ENCODE results near the gene ALDH1L1. TPM values are rescaled to one million over a fixed set of nuclear protein-coding genes. Genes with fewer than 3 reads are reported as not detected.

ALDH1L1 gene
- total and polyA plus RNA-seq, 9 of the 15 experiments (the other 6 are each of a cell fraction or from before 2014, with no cell fraction given) = 0.06 to 1.9 (median 0.57) TPM; not detected in 1

GRCh38 chr3:126154391-126155279, 25.8 kb downstream of the ALDH1L1 start (continued):
- TF ChIP-seq HOXB6 (CRISPR knock-in tag; IDR thresholded peaks at IDR 0.05; ENCODE audit: borderline replicate concordance) = no peak
- no peak for TF ChIP-seq MYC (IDR thresholded peaks at IDR 0.05; ENCODE audit: low read depth, low read length)
- no peak for TF ChIP-seq MYC (CRISPR knock-in tag; IDR thresholded peaks at IDR 0.05; ENCODE audit: borderline replicate concordance, low read depth)

DNA sequence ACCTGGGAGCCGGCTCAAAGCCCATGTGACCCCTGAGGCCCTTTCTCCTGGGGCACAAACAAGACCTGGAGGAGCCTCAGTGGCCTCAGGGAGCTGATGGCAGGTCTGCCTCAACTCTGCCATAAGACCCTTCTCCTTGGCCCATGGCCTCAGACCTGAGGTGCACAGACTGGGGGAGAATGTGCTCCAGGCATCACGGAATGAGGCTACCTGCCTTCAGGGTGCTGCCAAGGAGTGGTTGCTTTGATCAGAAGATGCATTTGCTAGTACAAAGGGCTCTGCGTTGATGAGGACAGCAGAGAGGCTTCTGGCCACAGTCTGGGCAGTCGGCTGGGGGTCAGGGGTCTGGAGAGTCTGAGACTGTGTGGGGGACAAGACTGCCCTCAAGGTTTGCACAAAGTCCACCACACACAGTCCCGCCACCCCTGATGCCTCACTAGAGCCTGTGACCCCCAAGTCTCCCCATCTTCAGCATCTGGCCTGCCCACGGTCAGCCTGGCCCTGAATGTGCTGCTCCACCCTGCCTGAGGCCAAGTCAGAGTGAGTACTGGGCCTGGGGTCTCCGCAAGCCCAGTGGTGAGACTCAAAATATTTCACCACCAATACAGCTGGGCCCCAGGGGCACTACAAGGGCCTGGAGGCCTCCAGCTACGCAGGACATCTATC, 26.6 kb downstream of the ALDH1L1 start:
- no peaks in the 10 kb centered on the region for H3K9me1 ChIP-seq (ENCODE audit: control insufficient read depth, insufficient read depth, low read length)
- H3K9ac ChIP-seq (ENCODE audit: insufficient read depth in 1 of 2, low read depth in 2 of 2, low read length in 2 of 2) = no peak overlapping the region
- FAIRE-seq = no peak
- H2AFZ ChIP-seq (ENCODE audit: low read depth, low read length) = no peak overlapping the region
- intact Hi-C loops (cut with micrococcal nuclease) (no loop called here), in situ Hi-C loops (cut with MboI) (loop anchor here (10.0 kb wide), 1 partner anchor 1019 kb away; no protein-coding TSS in a partner anchor)
- H3K4me1 ChIP-seq (replicated peaks in 1 of 2; ENCODE audit: control insufficient read depth in 2 of 2, insufficient read depth in 2 of 2, low read length in 2 of 2) = peaks cover 0 to 5% of the 10 kb centered on the region in 2 experiments; a peak in 2 of 5 replicates
- CTCF ChIA-PET (ENCODE audit: low intra/inter-chr PET ratio) = no interaction called here
- H3K79me2 ChIP-seq (ENCODE audit: control insufficient read depth, insufficient read depth, low read length) = no peaks in the 10 kb centered on the region
- no TSS peak for BruUV-seq (replicated peaks)
- DNase-seq (ENCODE audit: extremely low read depth in 1 of 4, low spot score in 3 of 4) = no peak
- H3K9me3 ChIP-seq (replicated peaks; ENCODE audit: control insufficient read depth, insufficient read depth, low read depth, low read length) = no peaks in the 10 kb centered on the region
- WGBS (ENCODE audit: insufficient coverage, low coverage, missing lambda C conversion rate) = 6% methylated on average over 6 of the region's 8 CpGs
- POLR2A ChIA-PET = no interaction called here
- no peak overlapping the region for H3K4me3 ChIP-seq
- no peak for ATAC-seq
- H3K36me3 ChIP-seq (ENCODE audit: control insufficient read depth, insufficient read depth, low read length) = no peaks in the 10 kb centered on the region
- no peaks in the 10 kb centered on the region; a peak in 2 of 5 replicates for H3K27me3 ChIP-seq (ENCODE audit: control insufficient read depth in 2 of 2, insufficient read depth in 2 of 2, low read length in 2 of 2)
- H4K20me1 ChIP-seq (replicated peaks; ENCODE audit: control insufficient read depth, insufficient read depth, low read length) = no peaks in the 10 kb centered on the region
- no peak overlapping the region for H3K27ac ChIP-seq (ENCODE audit: extremely low read depth, low read depth, low read length)
- no peak overlapping the region for H3K4me2 ChIP-seq (ENCODE audit: insufficient read depth, low read length)
- TF ChIP-seq SRSF3 (IDR thresholded peaks at IDR 0.05; ENCODE audit: insufficient read depth, low read length) (no peak), ADNP (tag; IDR thresholded peaks at IDR 0.05) (no peak), SMAD3 (CRISPR knock-in tag; conservative IDR thresholded peaks at IDR 0.05) (no peak), HSF4 (CRISPR knock-in tag; IDR thresholded peaks at IDR 0.05; ENCODE audit: borderline replicate concordance) (no peak), TEAD2 (tag; IDR thresholded peaks at IDR 0.05) (no peak), BMI1 (IDR thresholded peaks at IDR 0.05; ENCODE audit: low read length) (no peak), RUNX1 (IDR thresholded peaks at IDR 0.05; ENCODE audit: low read depth) (no peak), SETDB1 (IDR thresholded peaks at IDR 0.05; ENCODE audit: low read length) (no peak), ZNF124 (CRISPR knock-in tag; IDR thresholded peaks at IDR 0.05) (no peak), ZNF24 (IDR thresholded peaks at IDR 0.05) (no peak), TAF15 (IDR thresholded peaks at IDR 0.05; ENCODE audit: low read depth, low read length) (no peak), BRD4 (IDR thresholded peaks at IDR 0.05) (no peak), POLR3G (IDR thresholded peaks at IDR 0.05; ENCODE audit: extremely low read depth, insufficient read length, insufficient replicate concordance) (no peak), ZNF445 (CRISPR knock-in tag; IDR thresholded peaks at IDR 0.05; ENCODE audit: low read depth) (no peak), ZNF23 (CRISPR knock-in tag; IDR thresholded peaks at IDR 0.05) (no peak), NCOR1 (IDR thresholded peaks at IDR 0.05) (no peak), ARID2 (IDR thresholded peaks at IDR 0.05) (no peak)
- TF ChIP-seq, protein P1, sequence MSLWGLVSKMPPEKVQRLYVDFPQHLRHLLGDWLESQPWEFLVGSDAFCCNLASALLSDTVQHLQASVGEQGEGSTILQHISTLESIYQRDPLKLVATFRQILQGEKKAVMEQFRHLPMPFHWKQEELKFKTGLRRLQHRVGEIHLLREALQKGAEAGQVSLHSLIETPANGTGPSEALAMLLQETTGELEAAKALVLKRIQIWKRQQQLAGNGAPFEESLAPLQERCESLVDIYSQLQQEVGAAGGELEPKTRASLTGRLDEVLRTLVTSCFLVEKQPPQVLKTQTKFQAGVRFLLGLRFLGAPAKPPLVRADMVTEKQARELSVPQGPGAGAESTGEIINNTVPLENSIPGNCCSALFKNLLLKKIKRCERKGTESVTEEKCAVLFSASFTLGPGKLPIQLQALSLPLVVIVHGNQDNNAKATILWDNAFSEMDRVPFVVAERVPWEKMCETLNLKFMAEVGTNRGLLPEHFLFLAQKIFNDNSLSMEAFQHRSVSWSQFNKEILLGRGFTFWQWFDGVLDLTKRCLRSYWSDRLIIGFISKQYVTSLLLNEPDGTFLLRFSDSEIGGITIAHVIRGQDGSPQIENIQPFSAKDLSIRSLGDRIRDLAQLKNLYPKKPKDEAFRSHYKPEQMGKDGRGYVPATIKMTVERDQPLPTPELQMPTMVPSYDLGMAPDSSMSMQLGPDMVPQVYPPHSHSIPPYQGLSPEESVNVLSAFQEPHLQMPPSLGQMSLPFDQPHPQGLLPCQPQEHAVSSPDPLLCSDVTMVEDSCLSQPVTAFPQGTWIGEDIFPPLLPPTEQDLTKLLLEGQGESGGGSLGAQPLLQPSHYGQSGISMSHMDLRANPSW (CRISPR knock-in tag; IDR thresholded peaks at IDR 0.05) = no peak
